Measurements from ENCODE around the gene AFAP1. TPM values are rescaled to one million over a fixed set of nuclear protein-coding genes. Genes with fewer than 3 reads are reported as not detected.

The AFAP1 gene
- total RNA-seq, 1 experiment from 2014 or later, result 42.1 TPM

- no peaks in the 10 kb centered on the region for H3K79me2 ChIP-seq (ENCODE audit: low read length)
- no peaks in the 10 kb centered on the region for H3K9me3 ChIP-seq (ENCODE audit: low read length)
- intact Hi-C loops (cut with micrococcal nuclease), result no loop called here
- no peak overlapping the region for H3K4me3 ChIP-seq (ENCODE audit: low read length)
- ATAC-seq (peak; percentile 84), DNase-seq (peak; percentile 85)
- H3K36me3 ChIP-seq (ENCODE audit: low read depth, low read length), result no peaks in the 10 kb centered on the region
- TF ChIP-seq EZH2 (IDR thresholded peaks at IDR 0.05; ENCODE audit: low read length, unreplicated experiment) (no peak), CTCF (conservative IDR thresholded peaks at IDR 0.05; ENCODE audit: low read depth, low read length) (no peak), EZH2phosphoT487 (IDR thresholded peaks at IDR 0.05; ENCODE audit: borderline replicate concordance, low read length) (no peak)
- no peak overlapping the region for H3K4me2 ChIP-seq (ENCODE audit: low read length)
- no TSS peak for BruUV-seq (replicated peaks)
- no peak overlapping the region for H3K27ac ChIP-seq (ENCODE audit: low read length)
- ChIA-PET CTCF (no interaction called here), POLR2A (ENCODE audit: unreplicated experiment) (no interaction called here)
- no peak overlapping the region for H2AFZ ChIP-seq (ENCODE audit: low read length)
- no peaks in the 10 kb centered on the region for H4K20me1 ChIP-seq (ENCODE audit: low read length)
- H3K9me2 ChIP-seq (replicated peaks; ENCODE audit: low read length), result no peaks in the 10 kb centered on the region
- H3K9ac ChIP-seq (ENCODE audit: low read length), result no peak overlapping the region
- H3F3A ChIP-seq (ENCODE audit: low read length, unreplicated experiment), result no peaks in the 10 kb centered on the region
- peaks cover 3% of the 10 kb centered on the region; the same call in 1 of the 2 replicates for H3K4me1 ChIP-seq (ENCODE audit: insufficient read depth, low read length)
- no peaks in the 10 kb centered on the region for H3K27me3 ChIP-seq (ENCODE audit: low read length)
Measured at GRCh38 chr4:7725951-7726350, 213.7 kb downstream of the AFAP1 start.

GRCh38 chr4:7723625-7724024 is 216.0 kb downstream of the AFAP1 start:
- intact Hi-C loops (cut with micrococcal nuclease), result loop anchor here (2.0 kb wide), 1 partner anchor 79 kb away; no protein-coding TSS in a partner anchor
- H3K27me3 ChIP-seq (ENCODE audit: low read length), result no peaks in the 10 kb centered on the region
- H3K27ac ChIP-seq (ENCODE audit: low read length), result no peak overlapping the region
- DNase-seq, result no peak
- H3K9ac ChIP-seq (ENCODE audit: low read length), result no peak overlapping the region
- H3K36me3 ChIP-seq (ENCODE audit: low read depth, low read length), result no peaks in the 10 kb centered on the region
- H3K4me3 ChIP-seq (ENCODE audit: low read length), result no peak overlapping the region
- ATAC-seq, result no peak
- CTCF ChIA-PET, result no interaction called here
- H3K79me2 ChIP-seq (ENCODE audit: low read length), result no peaks in the 10 kb centered on the region
- TF ChIP-seq EZH2 (IDR thresholded peaks at IDR 0.05; ENCODE audit: low read length, unreplicated experiment), result no peak
- no peak for TF ChIP-seq CTCF (conservative IDR thresholded peaks at IDR 0.05; ENCODE audit: low read depth, low read length)
- TF ChIP-seq EZH2phosphoT487 (IDR thresholded peaks at IDR 0.05; ENCODE audit: borderline replicate concordance, low read length), result no peak
- H3K4me2 ChIP-seq (ENCODE audit: low read length), result no peak overlapping the region
- H2AFZ ChIP-seq (ENCODE audit: low read length), result no peak overlapping the region
- no peaks in the 10 kb centered on the region for H3K9me3 ChIP-seq (ENCODE audit: low read length)
- POLR2A ChIA-PET (ENCODE audit: unreplicated experiment), result no interaction called here
- H3K9me2 ChIP-seq (replicated peaks; ENCODE audit: low read length), result no peaks in the 10 kb centered on the region
- no peaks in the 10 kb centered on the region for H4K20me1 ChIP-seq (ENCODE audit: low read length)
- no TSS peak for BruUV-seq (replicated peaks)
- peaks cover 3% of the 10 kb centered on the region; the same call in 1 of the 2 replicates for H3K4me1 ChIP-seq (ENCODE audit: insufficient read depth, low read length)
- no peaks in the 10 kb centered on the region for H3F3A ChIP-seq (ENCODE audit: low read length, unreplicated experiment)

- CTCF ChIA-PET, result no interaction called here
- DNase-seq, result no peak
- no peaks in the 10 kb centered on the region for H3K36me3 ChIP-seq (ENCODE audit: low read depth, low read length)
- H3K27me3 ChIP-seq (ENCODE audit: low read length), result no peaks in the 10 kb centered on the region
- no peak for ATAC-seq
- H3K4me3 ChIP-seq (ENCODE audit: low read length), result no peak overlapping the region
- no peak overlapping the region for H3K4me2 ChIP-seq (ENCODE audit: low read length)
- no peak for TF ChIP-seq CTCF (conservative IDR thresholded peaks at IDR 0.05; ENCODE audit: low read depth, low read length)
- TF ChIP-seq EZH2 (IDR thresholded peaks at IDR 0.05; ENCODE audit: low read length, unreplicated experiment), result no peak
- TF ChIP-seq EZH2phosphoT487 (IDR thresholded peaks at IDR 0.05; ENCODE audit: borderline replicate concordance, low read length), result no peak
- H3K79me2 ChIP-seq (ENCODE audit: low read length), result no peaks in the 10 kb centered on the region
- no peaks in the 10 kb centered on the region for H3K9me2 ChIP-seq (replicated peaks; ENCODE audit: low read length)
- no peak overlapping the region for H3K9ac ChIP-seq (ENCODE audit: low read length)
- peaks cover 3% of the 10 kb centered on the region; the same call in 1 of the 2 replicates for H3K4me1 ChIP-seq (ENCODE audit: insufficient read depth, low read length)
- H2AFZ ChIP-seq (ENCODE audit: low read length), result no peak overlapping the region
- no peaks in the 10 kb centered on the region for H4K20me1 ChIP-seq (ENCODE audit: low read length)
- intact Hi-C loops (cut with micrococcal nuclease), result loop anchor here (2.0 kb wide), 1 partner anchor 80 kb away; no protein-coding TSS in a partner anchor
- no TSS peak for BruUV-seq (replicated peaks)
- H3K9me3 ChIP-seq (ENCODE audit: low read length), result no peaks in the 10 kb centered on the region
- POLR2A ChIA-PET (ENCODE audit: unreplicated experiment), result no interaction called here
- no peak overlapping the region for H3K27ac ChIP-seq (ENCODE audit: low read length)
- H3F3A ChIP-seq (ENCODE audit: low read length, unreplicated experiment), result no peaks in the 10 kb centered on the region
Measured at GRCh38 chr4:7722766-7723387, 216.8 kb downstream of the AFAP1 start.
